ENCODE results near the gene SIKE1. TPM values are rescaled to one million over a fixed set of nuclear protein-coding genes. Genes with fewer than 3 reads are reported as not detected.

The SIKE1 gene
- total and polyA plus RNA-seq, 2 donors from 2014 or later, result 21.2 to 36.8 TPM

DNA sequence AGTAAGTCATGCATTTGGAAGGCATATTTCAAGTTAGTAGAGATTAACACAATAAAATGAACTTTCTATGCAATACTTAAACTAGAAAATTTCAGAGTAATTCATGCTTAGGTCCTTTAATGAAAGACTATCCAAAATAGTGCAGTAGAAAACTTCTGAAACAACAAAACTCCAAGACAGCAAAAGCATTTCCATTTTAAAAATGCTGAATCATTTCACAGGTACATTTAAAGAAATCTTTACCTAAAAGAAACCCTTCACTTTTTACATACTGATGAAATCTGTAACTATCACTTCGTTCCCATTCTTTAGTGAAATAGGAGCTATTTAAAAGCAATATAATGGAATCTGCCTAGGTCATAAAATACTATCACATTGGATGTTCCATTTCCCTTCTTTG lies 40.2 kb downstream of the SIKE1 start:
- Histone ChIP-seq H3K4me3 (ENCODE audit: low read length in 3 of 3) (no peak overlapping the region), H3K36me3 (ENCODE audit: control insufficient read depth in 2 of 3, insufficient read depth in 3 of 3, low read length in 3 of 3) (peaks cover 11 to 35% (median 14%) of the 10 kb centered on the region in 3 donors)
- no peak for FAIRE-seq

DNA sequence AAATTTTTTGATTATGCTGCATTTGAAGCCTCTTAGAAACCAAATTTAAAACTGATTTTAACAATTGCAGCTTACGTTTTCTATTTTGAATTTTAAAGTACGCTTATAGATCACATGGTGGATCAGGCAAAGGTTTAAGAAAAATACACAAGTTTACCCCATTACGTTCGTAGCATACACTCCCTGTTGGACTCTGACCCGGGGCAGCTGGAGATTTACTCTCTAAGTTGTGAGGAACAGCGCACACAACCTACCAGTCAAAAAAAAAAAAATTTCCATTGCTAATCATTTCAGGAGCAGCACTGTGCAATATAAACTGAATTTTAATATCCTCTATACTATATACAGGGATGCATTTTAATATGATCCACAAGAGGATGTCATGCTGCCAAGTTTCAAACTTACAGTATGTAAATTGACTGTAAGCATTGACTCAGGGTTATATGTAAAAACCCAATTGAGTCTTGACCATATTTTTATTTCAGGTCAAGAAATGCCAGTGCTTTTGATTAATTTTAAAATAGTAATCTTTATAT lies 43.1 kb downstream of the SIKE1 start:
- FAIRE-seq (no peak), DNase-seq (no peak)
- Histone ChIP-seq H3K4me1 (ENCODE audit: control insufficient read depth in 2 of 3, insufficient read depth in 2 of 3, low read depth in 1 of 3, low read length in 3 of 3) (peaks cover 0 to 2% (median 0%) of the 10 kb centered on the region in 3 donors), H3K36me3 (ENCODE audit: control insufficient read depth in 2 of 3, insufficient read depth in 3 of 3, low read length in 3 of 3) (peaks cover 16 to 60% (median 23%) of the 10 kb centered on the region in 3 donors), H3K27ac (ENCODE audit: low read depth in 2 of 2, low read length in 2 of 2) (no peak overlapping the region), H3K4me3 (ENCODE audit: low read length in 3 of 3) (no peak overlapping the region), H3K9ac (ENCODE audit: low read length in 3 of 3) (no peak overlapping the region), H3K9me3 (ENCODE audit: control insufficient read depth in 2 of 3, insufficient read depth in 1 of 3, low read length in 3 of 3) (no peaks in the 10 kb centered on the region), H3K27me3 (ENCODE audit: control insufficient read depth, insufficient read depth, low read length) (no peaks in the 10 kb centered on the region)
- intact Hi-C loops (cut with DNase I), result no loop called here
- TF ChIP-seq, protein P1, sequence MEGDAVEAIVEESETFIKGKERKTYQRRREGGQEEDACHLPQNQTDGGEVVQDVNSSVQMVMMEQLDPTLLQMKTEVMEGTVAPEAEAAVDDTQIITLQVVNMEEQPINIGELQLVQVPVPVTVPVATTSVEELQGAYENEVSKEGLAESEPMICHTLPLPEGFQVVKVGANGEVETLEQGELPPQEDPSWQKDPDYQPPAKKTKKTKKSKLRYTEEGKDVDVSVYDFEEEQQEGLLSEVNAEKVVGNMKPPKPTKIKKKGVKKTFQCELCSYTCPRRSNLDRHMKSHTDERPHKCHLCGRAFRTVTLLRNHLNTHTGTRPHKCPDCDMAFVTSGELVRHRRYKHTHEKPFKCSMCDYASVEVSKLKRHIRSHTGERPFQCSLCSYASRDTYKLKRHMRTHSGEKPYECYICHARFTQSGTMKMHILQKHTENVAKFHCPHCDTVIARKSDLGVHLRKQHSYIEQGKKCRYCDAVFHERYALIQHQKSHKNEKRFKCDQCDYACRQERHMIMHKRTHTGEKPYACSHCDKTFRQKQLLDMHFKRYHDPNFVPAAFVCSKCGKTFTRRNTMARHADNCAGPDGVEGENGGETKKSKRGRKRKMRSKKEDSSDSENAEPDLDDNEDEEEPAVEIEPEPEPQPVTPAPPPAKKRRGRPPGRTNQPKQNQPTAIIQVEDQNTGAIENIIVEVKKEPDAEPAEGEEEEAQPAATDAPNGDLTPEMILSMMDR (IDR thresholded peaks at IDR 0.05; ENCODE audit: borderline replicate concordance, extremely low read depth, insufficient read depth), result no peak

More for the DNA sequence above, 40.2 kb downstream of the SIKE1 start:
- TF ChIP-seq, protein P1 (IDR thresholded peaks at IDR 0.05; ENCODE audit: borderline replicate concordance, extremely low read depth, insufficient read depth), result no peak
- Histone ChIP-seq H3K9ac (ENCODE audit: low read length in 3 of 3) (no peak overlapping the region), H3K9me3 (ENCODE audit: control insufficient read depth in 2 of 3, insufficient read depth in 1 of 3, low read length in 3 of 3) (no peaks in the 10 kb centered on the region), H3K27ac (ENCODE audit: low read depth in 2 of 2, low read length in 2 of 2) (no peak overlapping the region), H3K27me3 (ENCODE audit: control insufficient read depth, insufficient read depth, low read length) (no peaks in the 10 kb centered on the region), H3K4me1 (ENCODE audit: control insufficient read depth in 2 of 3, insufficient read depth in 2 of 3, low read depth in 1 of 3, low read length in 3 of 3) (peaks cover 0 to 2% (median 0%) of the 10 kb centered on the region in 3 donors)
- no peak for DNase-seq
- intact Hi-C loops (cut with DNase I), result no loop called here

DNA sequence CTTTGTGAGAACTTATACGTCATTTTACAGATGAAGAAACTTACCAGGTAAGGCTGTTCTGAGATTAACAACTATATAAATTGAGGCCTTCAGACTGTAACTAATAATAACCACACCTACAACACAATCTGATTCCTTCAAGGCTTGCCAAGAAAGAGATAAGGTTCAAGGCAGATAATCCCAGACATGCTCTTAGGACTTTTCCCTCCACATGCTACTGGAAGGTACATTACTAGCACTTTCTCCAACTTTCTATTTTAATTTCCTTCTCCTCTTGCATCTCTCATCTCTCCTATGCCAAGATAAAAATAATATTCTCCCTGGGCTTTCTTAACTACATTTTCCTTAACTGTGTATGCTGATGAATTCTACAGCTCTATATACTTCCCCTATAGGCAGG lies 45.0 kb downstream of the SIKE1 start:
- TF ChIP-seq, protein P1 (IDR thresholded peaks at IDR 0.05; ENCODE audit: borderline replicate concordance, extremely low read depth, insufficient read depth), result no peak
- Histone ChIP-seq H3K27me3 (ENCODE audit: control insufficient read depth, insufficient read depth, low read length) (no peaks in the 10 kb centered on the region), H3K4me1 (ENCODE audit: control insufficient read depth in 2 of 3, insufficient read depth in 2 of 3, low read depth in 1 of 3, low read length in 3 of 3) (no peaks in the 10 kb centered on the region), H3K36me3 (ENCODE audit: control insufficient read depth in 2 of 3, insufficient read depth in 3 of 3, low read length in 3 of 3) (peaks cover 20 to 72% (median 33%) of the 10 kb centered on the region in 3 donors), H3K9ac (ENCODE audit: low read length in 3 of 3) (no peak overlapping the region), H3K4me3 (ENCODE audit: low read length in 3 of 3) (no peak overlapping the region), H3K27ac (ENCODE audit: low read depth in 2 of 2, low read length in 2 of 2) (no peak overlapping the region), H3K9me3 (ENCODE audit: control insufficient read depth in 2 of 3, insufficient read depth in 1 of 3, low read length in 3 of 3) (no peaks in the 10 kb centered on the region)
- no peak for FAIRE-seq
- DNase-seq, result no peak
- intact Hi-C loops (cut with DNase I), result no loop called here

DNA sequence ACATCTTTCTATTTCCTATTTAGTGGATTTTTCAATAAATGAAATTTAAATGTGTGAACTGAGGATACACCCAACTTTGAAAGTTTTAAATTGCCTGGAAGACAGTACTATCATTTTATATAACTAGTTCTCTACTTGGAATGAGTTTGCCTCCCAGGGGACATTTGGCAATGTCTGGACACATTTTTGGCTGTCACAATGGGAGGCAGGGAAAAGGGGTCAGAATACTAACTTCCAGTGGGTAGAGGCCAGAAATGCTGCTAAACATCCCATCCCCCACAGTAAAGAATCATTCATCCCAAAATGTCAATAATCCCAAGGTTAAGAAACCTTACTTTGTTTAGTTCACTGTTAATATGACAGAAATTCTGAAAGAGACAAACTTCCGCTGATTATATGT lies 50.7 kb downstream of the SIKE1 start:
- DNase-seq (no peak), FAIRE-seq (no peak)
- Histone ChIP-seq H3K27me3 (ENCODE audit: control insufficient read depth, insufficient read depth, low read length) (no peaks in the 10 kb centered on the region), H3K4me1 (ENCODE audit: control insufficient read depth in 2 of 3, insufficient read depth in 2 of 3, low read depth in 1 of 3, low read length in 3 of 3) (no peaks in the 10 kb centered on the region), H3K4me3 (ENCODE audit: low read length in 3 of 3) (no peak overlapping the region), H3K9ac (ENCODE audit: low read length in 3 of 3) (no peak overlapping the region), H3K27ac (ENCODE audit: low read depth in 2 of 2, low read length in 2 of 2) (no peak overlapping the region), H3K9me3 (ENCODE audit: control insufficient read depth in 2 of 3, insufficient read depth in 1 of 3, low read length in 3 of 3) (no peaks in the 10 kb centered on the region), H3K36me3 (ENCODE audit: control insufficient read depth in 2 of 3, insufficient read depth in 3 of 3, low read length in 3 of 3) (peaks cover 24 to 55% (median 38%) of the 10 kb centered on the region in 3 donors)
- intact Hi-C loops (cut with DNase I), result no loop called here
- TF ChIP-seq, protein P1 (IDR thresholded peaks at IDR 0.05; ENCODE audit: borderline replicate concordance, extremely low read depth, insufficient read depth), result no peak

All from kidney (tissue), 14 donors.